Stimulated activated effector memory CD8-positive, alpha-beta T cell treated with anti-CD3 and anti-CD28 coated beads, Interleukin-12 subunit alpha, Interleukin-12 subunit beta, amount 100 ng/mL, for 72 hours (primary cell): ENCODE measurements around the gene FGD3.

Experiments
- ATAC-seq: fragments of 150-1000 bp; cut with Tn5 transposase; 2 replicates; pipeline ENCODE4 v1.10.0; 2021
- DNase-seq, 2 donors: peaks; one replicate each; pipeline ENCODE4 v3.0.0; 2021 to 2022; ENCODE audit warnings: low spot score in 2 of 2
- H3K27ac Mint-ChIP-seq: one replicate; pipeline ENCODE4 v1.8.0; 2022; ENCODE audit warnings: mild to moderate bottlenecking, mixed read lengths
- H3K36me3 Mint-ChIP-seq: one replicate; pipeline ENCODE4 v1.8.0; 2022; ENCODE audit warnings: mild to moderate bottlenecking, mixed read lengths
- H3K4me1 Mint-ChIP-seq: one replicate; pipeline ENCODE4 v1.8.0; 2022; ENCODE audit warnings: mixed read lengths
- H3K4me3 Mint-ChIP-seq: one replicate; pipeline ENCODE4 v1.8.0; 2022; ENCODE audit warnings: mild to moderate bottlenecking, mixed read lengths
- H3K9me3 Mint-ChIP-seq: one replicate; pipeline ENCODE4 v1.8.0; 2022; ENCODE audit warnings: mixed read lengths

The FGD3 gene

GRCh38 chr9:93083592-93084470 lies 136.5 kb downstream of the FGD3 start:
- ATAC-seq (peak; percentile 81), DNase-seq (no peak)
- Mint-ChIP-seq H3K4me3 (peak overlapping the region; percentile 44), H3K36me3 (peaks cover 20% of the 10 kb centered on the region), H3K9me3 (no peaks in the 10 kb centered on the region), H3K27ac (peak overlapping the region; percentile 89), H3K4me1 (peaks cover 26% of the 10 kb centered on the region)

GRCh38 chr9:93084471-93084881 lies 137.2 kb downstream of the FGD3 start:
- Mint-ChIP-seq H3K4me1 (peaks cover 31% of the 10 kb centered on the region), H3K9me3 (no peaks in the 10 kb centered on the region), H3K36me3 (peaks cover 20% of the 10 kb centered on the region), H3K27ac (no peak overlapping the region), H3K4me3 (no peak overlapping the region)
- DNase-seq: no peak
- ATAC-seq: no peak

GRCh38 chr9:93085676-93086075 lies 138.4 kb downstream of the FGD3 start:
- H3K9me3 Mint-ChIP-seq: no peaks in the 10 kb centered on the region
- H3K4me3 Mint-ChIP-seq: no peak overlapping the region
- DNase-seq (no peak), ATAC-seq (no peak)
- H3K36me3 Mint-ChIP-seq: peaks cover 14% of the 10 kb centered on the region
- H3K27ac Mint-ChIP-seq: no peak overlapping the region
- H3K4me1 Mint-ChIP-seq: peaks cover 41% of the 10 kb centered on the region
